Measurements from ENCODE around the gene NSUN3. TPM values are rescaled to one million over a fixed set of nuclear protein-coding genes. Genes with fewer than 3 reads are reported as not detected.
"Not testable (repeated sequence)": the region's sequence is repeated elsewhere in the genome, so short reads cannot be mapped to it uniquely, and the experiment has no call there.

The NSUN3 gene
- total RNA-seq, 1 donor: 13.4 TPM

DNA sequence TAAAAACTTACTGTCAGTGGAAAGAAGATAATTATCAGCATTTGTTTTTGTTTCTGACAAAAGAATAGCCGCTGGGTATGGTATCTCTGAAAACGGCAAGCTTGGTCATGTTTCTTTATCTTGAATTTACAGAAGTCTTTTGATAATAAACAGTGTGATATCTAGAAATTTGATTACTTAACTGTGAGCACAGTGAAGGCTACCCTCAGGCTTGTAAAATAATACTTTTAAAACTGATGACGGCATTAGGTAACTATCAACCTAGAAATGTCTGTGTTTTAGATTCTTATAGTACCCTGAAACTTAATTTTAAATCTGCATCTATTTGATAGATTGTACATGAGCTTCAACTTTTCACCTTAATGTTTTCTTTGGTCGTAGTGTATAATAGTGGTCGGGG lies 43.4 kb downstream of the NSUN3 start:
- no peak for DNase-seq (ENCODE audit: insufficient read length, low spot score, missing footprints)
- no peak overlapping the region for H2AFZ ChIP-seq (ENCODE audit: low read length)
- H3K27ac ChIP-seq (ENCODE audit: low read depth, low read length): no peak overlapping the region
- no peaks in the 10 kb centered on the region for H3K79me2 ChIP-seq (ENCODE audit: insufficient read depth, low read length)
- TF ChIP-seq, protein P1, sequence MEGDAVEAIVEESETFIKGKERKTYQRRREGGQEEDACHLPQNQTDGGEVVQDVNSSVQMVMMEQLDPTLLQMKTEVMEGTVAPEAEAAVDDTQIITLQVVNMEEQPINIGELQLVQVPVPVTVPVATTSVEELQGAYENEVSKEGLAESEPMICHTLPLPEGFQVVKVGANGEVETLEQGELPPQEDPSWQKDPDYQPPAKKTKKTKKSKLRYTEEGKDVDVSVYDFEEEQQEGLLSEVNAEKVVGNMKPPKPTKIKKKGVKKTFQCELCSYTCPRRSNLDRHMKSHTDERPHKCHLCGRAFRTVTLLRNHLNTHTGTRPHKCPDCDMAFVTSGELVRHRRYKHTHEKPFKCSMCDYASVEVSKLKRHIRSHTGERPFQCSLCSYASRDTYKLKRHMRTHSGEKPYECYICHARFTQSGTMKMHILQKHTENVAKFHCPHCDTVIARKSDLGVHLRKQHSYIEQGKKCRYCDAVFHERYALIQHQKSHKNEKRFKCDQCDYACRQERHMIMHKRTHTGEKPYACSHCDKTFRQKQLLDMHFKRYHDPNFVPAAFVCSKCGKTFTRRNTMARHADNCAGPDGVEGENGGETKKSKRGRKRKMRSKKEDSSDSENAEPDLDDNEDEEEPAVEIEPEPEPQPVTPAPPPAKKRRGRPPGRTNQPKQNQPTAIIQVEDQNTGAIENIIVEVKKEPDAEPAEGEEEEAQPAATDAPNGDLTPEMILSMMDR (IDR thresholded peaks at IDR 0.05; ENCODE audit: extremely low read depth, low read depth, low read length): no peak
- no peaks in the 10 kb centered on the region for H3K27me3 ChIP-seq (ENCODE audit: insufficient read depth, low read length)
- H3K36me3 ChIP-seq (ENCODE audit: insufficient read depth, low read length): no peaks in the 10 kb centered on the region
- H4K20me1 ChIP-seq (ENCODE audit: insufficient read depth, low read length): no peaks in the 10 kb centered on the region
- H3K4me2 ChIP-seq (ENCODE audit: insufficient read depth, low read length): no peak overlapping the region
- no peak overlapping the region for H3K4me3 ChIP-seq (ENCODE audit: insufficient read depth, low read length)
- no peaks in the 10 kb centered on the region for H3K9me3 ChIP-seq (ENCODE audit: low read depth, low read length)
- H3K4me1 ChIP-seq (ENCODE audit: insufficient read depth, low read length): no peaks in the 10 kb centered on the region

DNA sequence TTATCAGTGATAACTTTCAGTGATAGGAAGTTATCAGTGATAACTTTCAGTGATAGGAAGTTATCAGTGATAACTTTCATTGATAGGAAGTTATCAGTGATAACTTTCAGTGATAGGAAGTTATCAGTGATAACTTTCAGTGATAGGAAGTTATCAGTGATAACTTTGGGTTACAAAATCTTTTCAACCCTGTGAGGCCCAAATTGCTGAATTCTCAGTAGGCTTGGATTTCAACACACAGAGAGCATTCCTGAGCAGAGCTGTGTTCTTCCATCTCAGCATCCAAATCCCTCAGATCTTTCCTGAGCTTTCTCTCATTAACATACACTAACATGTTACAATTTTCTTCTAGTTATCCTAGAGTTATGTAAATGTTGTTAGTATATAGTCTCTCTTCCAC lies 47.4 kb downstream of the NSUN3 start:
- H3K9me3 ChIP-seq (ENCODE audit: low read depth, low read length); H3K4me3 ChIP-seq (ENCODE audit: insufficient read depth, low read length); H3K27ac ChIP-seq (ENCODE audit: low read depth, low read length); DNase-seq (ENCODE audit: insufficient read length, low spot score, missing footprints); H2AFZ ChIP-seq (ENCODE audit: low read length); H3K4me2 ChIP-seq (ENCODE audit: insufficient read depth, low read length); H3K4me1 ChIP-seq (ENCODE audit: insufficient read depth, low read length); H3K79me2 ChIP-seq (ENCODE audit: insufficient read depth, low read length); H4K20me1 ChIP-seq (ENCODE audit: insufficient read depth, low read length); H3K36me3 ChIP-seq (ENCODE audit: insufficient read depth, low read length); H3K27me3 ChIP-seq (ENCODE audit: insufficient read depth, low read length): not testable (repeated sequence)

DNA sequence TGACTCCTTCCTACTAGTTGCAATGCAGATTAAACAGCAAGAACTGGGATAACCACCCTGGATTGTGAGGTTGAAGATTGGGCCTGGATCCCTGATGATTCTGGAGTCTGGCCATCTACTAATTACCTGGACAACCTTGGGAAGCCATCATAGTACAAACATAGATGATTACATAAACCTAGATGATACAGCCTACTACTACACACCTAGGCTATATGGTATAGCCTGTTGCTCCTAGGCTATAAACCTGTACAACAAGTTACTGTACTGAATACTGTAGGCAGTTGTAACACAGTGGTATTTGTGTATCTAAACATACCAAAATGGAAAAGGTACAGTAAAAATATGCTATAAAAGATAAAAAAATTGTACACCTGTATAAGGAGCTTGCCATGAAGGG lies 48.0 kb downstream of the NSUN3 start:
- no peak overlapping the region for H3K27ac ChIP-seq (ENCODE audit: low read depth, low read length)
- H2AFZ ChIP-seq (ENCODE audit: low read length): no peak overlapping the region
- H3K4me2 ChIP-seq (ENCODE audit: insufficient read depth, low read length): no peak overlapping the region
- no peaks in the 10 kb centered on the region for H3K27me3 ChIP-seq (ENCODE audit: insufficient read depth, low read length)
- H3K36me3 ChIP-seq (ENCODE audit: insufficient read depth, low read length): no peaks in the 10 kb centered on the region
- no peak for DNase-seq (ENCODE audit: insufficient read length, low spot score, missing footprints)
- H4K20me1 ChIP-seq (ENCODE audit: insufficient read depth, low read length): no peaks in the 10 kb centered on the region
- H3K4me3 ChIP-seq (ENCODE audit: insufficient read depth, low read length): no peak overlapping the region
- TF ChIP-seq, protein P1 (IDR thresholded peaks at IDR 0.05; ENCODE audit: extremely low read depth, low read depth, low read length): no peak
- no peaks in the 10 kb centered on the region for H3K79me2 ChIP-seq (ENCODE audit: insufficient read depth, low read length)
- H3K4me1 ChIP-seq (ENCODE audit: insufficient read depth, low read length): no peaks in the 10 kb centered on the region
- no peaks in the 10 kb centered on the region for H3K9me3 ChIP-seq (ENCODE audit: low read depth, low read length)

GRCh38 chr3:94114666-94115065 lies 51.8 kb downstream of the NSUN3 start:
- Histone ChIP-seq H3K79me2 (ENCODE audit: insufficient read depth, low read length) (no peaks in the 10 kb centered on the region), H3K27me3 (ENCODE audit: insufficient read depth, low read length) (no peaks in the 10 kb centered on the region), H4K20me1 (ENCODE audit: insufficient read depth, low read length) (no peaks in the 10 kb centered on the region), H2AFZ (ENCODE audit: low read length) (no peak overlapping the region), H3K9me3 (ENCODE audit: low read depth, low read length) (no peaks in the 10 kb centered on the region), H3K4me2 (ENCODE audit: insufficient read depth, low read length) (no peak overlapping the region), H3K36me3 (ENCODE audit: insufficient read depth, low read length) (no peaks in the 10 kb centered on the region), H3K4me3 (ENCODE audit: insufficient read depth, low read length) (no peak overlapping the region), H3K27ac (ENCODE audit: low read depth, low read length) (no peak overlapping the region), H3K4me1 (ENCODE audit: insufficient read depth, low read length) (no peaks in the 10 kb centered on the region)
- DNase-seq (ENCODE audit: insufficient read length, low spot score, missing footprints): no peak
- TF ChIP-seq, protein P1 (IDR thresholded peaks at IDR 0.05; ENCODE audit: extremely low read depth, low read depth, low read length): no peak

Measured in osteoblast (primary cell).